HepG2 (cell line): ENCODE measurements around the gene TM4SF18. TPM values are rescaled to one million over a fixed set of nuclear protein-coding genes. Genes with fewer than 3 reads are reported as not detected.

Experiments used
- ARNT2 ChIP-seq: sonication (generic); formaldehyde crosslinking; IDR thresholded peaks from 2 replicates; pipeline ENCODE4 v1.8.0; 2022; ENCODE audit warnings: mild to moderate bottlenecking, low read depth, missing genetic modification reagents, moderate library complexity
- HINFP ChIP-seq: sonication (generic); formaldehyde crosslinking; IDR thresholded peaks from 2 replicates; pipeline ENCODE4 v1.4.0; 2020; ENCODE audit warnings: low read depth, mild to moderate bottlenecking, missing genetic modification reagents
- KMT2A ChIP-seq: sonication (generic); formaldehyde crosslinking; IDR thresholded peaks from 2 replicates; pipeline ENCODE4 v1.4.0; 2020; ENCODE audit warnings: missing genetic modification reagents
- MAX ChIP-seq: IDR thresholded peaks from 2 replicates; pipeline ENCODE4 v1.6.1; 2012; ENCODE audit warnings: inconsistent platforms
- NFAT5 ChIP-seq: sonication (generic); formaldehyde crosslinking; IDR thresholded peaks from 2 replicates; pipeline ENCODE4 v1.4.0; 2020; ENCODE audit warnings: missing genetic modification reagents
- POLR2A ChIP-seq, 2 experiments: IDR thresholded peaks; 2 replicates each; pipeline ENCODE4 v1.6.1; 2011; ENCODE audit warnings: low read depth in 2 of 2, low read length in 2 of 2, mild to moderate bottlenecking in 1 of 2, moderate library complexity in 1 of 2; ENCODE audit not compliant: insufficient read depth in 1 of 2
- RFX5 ChIP-seq: IDR thresholded peaks from 2 replicates; pipeline ENCODE4 v1.6.1; 2011; ENCODE audit warnings: low read depth, low read length, improper control_type of control experiment
- RXRA ChIP-seq: sonication (generic); formaldehyde crosslinking; IDR thresholded peaks from 2 replicates; pipeline ENCODE4 v1.5.1; 2020; ENCODE audit warnings: missing genetic modification reagents
- SAP130 ChIP-seq: IDR thresholded peaks from 2 replicates; pipeline ENCODE4 v1.6.1; 2016; ENCODE audit warnings: low read depth
- SMAD3 ChIP-seq: sonication (generic); formaldehyde crosslinking; IDR thresholded peaks from 2 replicates; pipeline ENCODE4 v1.4.0; 2020; ENCODE audit warnings: missing genetic modification reagents
- TEAD2 ChIP-seq: sonication (generic); formaldehyde crosslinking; IDR thresholded peaks from 2 replicates; pipeline ENCODE4 v1.9.0; 2021; ENCODE audit warnings: missing genetic modification reagents
- ZBTB10 ChIP-seq: sonication (generic); formaldehyde crosslinking; IDR thresholded peaks from 2 replicates; pipeline ENCODE4 v1.4.0; 2020; ENCODE audit warnings: missing genetic modification reagents, borderline replicate concordance
- ZFY ChIP-seq: sonication (generic); formaldehyde crosslinking; IDR thresholded peaks from 2 replicates; pipeline ENCODE4 v1.4.0; 2020; ENCODE audit warnings: missing genetic modification reagents
- ZNF580 ChIP-seq: IDR thresholded peaks from 2 replicates; pipeline ENCODE4 v1.6.1; 2016; ENCODE audit warnings: low read depth, borderline replicate concordance
- ZNF629 ChIP-seq: sonication (generic); formaldehyde crosslinking; conservative IDR thresholded peaks from 2 replicates; pipeline ENCODE4 v1.5.0; 2020; ENCODE audit warnings: missing genetic modification reagents
- ZNF639 ChIP-seq: conservative IDR thresholded peaks from 2 replicates; pipeline ENCODE4 v1.6.1; 2018; ENCODE audit warnings: missing genetic modification reagents
- ZSCAN9 ChIP-seq: IDR thresholded peaks from 2 replicates; pipeline ENCODE4 v1.6.1; 2016; ENCODE audit warnings: borderline replicate concordance
- polyA plus RNA-seq, 8 experiments: library from polyadenylated mRNA; depleted of rRNA in 3 of 8; stranded (reverse) in 7 of 8; unstranded in 1 of 8; fragments of >200 nt; fragmentation: Illumina TruSeq in 4 of 8; extraction: Trizol in 4 of 8; gene quantifications; 2 replicates each; pipeline versions ENCODE4 v1.2.1 to v1.2.3, GENCODE V29; 2011 to 2016; ENCODE audit warnings: low read depth in 4 of 8, missing spikeins in 1 of 8, mixed read lengths in 1 of 8; ENCODE audit not compliant: insufficient read depth in 1 of 8
- total RNA-seq, 5 experiments: library from RNA; depleted of rRNA; stranded (reverse); fragments of >200 nt; fragmentation: Illumina TruSeq; extraction: Trizol; gene quantifications; 2 replicates each; pipeline ENCODE4 v1.2.3, GENCODE V29; 2016; ENCODE audit warnings: low read depth in 1 of 5

TM4SF18 gene
- total and polyA plus RNA-seq, 2 of the 13 experiments (the other 11 are each of a cell fraction or from before 2014, with no cell fraction given), result 0.15 TPM; not detected in 1

GRCh38 chr3:149377408-149378364, 44.2 kb upstream of the TM4SF18 start, which contains the start of gene TM4SF1 (continued):
- no peak for TF ChIP-seq TEAD2 (CRISPR knock-in tag)
- TF ChIP-seq ZNF629, result peak; percentile 82
- peak; percentile 96 to 100 for TF ChIP-seq POLR2A (IDR thresholded peaks at IDR 0.05; ENCODE audit: insufficient read depth in 1 of 2, low read depth in 2 of 2, low read length in 2 of 2)
- peak; percentile 63; the same call in 1 of the 2 replicates for TF ChIP-seq ZSCAN9 (CRISPR knock-in tag)
- TF ChIP-seq KMT2A (CRISPR knock-in tag), result peak; percentile 76; the same call in 1 of the 2 replicates
- peak; percentile 49; the same call in 1 of the 2 replicates for TF ChIP-seq ZBTB10 (CRISPR knock-in tag)
- TF ChIP-seq RFX5, result 0 out of 2 replicates have a peak, but pooled peaks have one; percentile 48
- TF ChIP-seq NFAT5 (CRISPR knock-in tag), result no peak
- TF ChIP-seq RXRA (CRISPR knock-in tag), result peak; percentile 26; the same call in 1 of the 2 replicates
- TF ChIP-seq ZNF639 (CRISPR knock-in tag), result 0 out of 2 replicates have a peak, but pooled peaks have one; percentile 32
- no peak; the same call in 1 of the 2 replicates for TF ChIP-seq ZNF580 (CRISPR knock-in tag)
- TF ChIP-seq ZFY (CRISPR knock-in tag), result peak; percentile 42; the same call in 1 of the 2 replicates
- TF ChIP-seq HINFP (CRISPR knock-in tag), result no peak
- TF ChIP-seq SMAD3, result peak; percentile 84; the same call in 1 of the 2 replicates
- TF ChIP-seq SAP130 (CRISPR knock-in tag), result peak; percentile 93
- TF ChIP-seq MAX, result no peak; the same call in 1 of the 2 replicates
- no peak for TF ChIP-seq ARNT2 (CRISPR knock-in tag)
